ENCODE data around the gene RHOBTB1. TPM values are rescaled to one million over a fixed set of nuclear protein-coding genes. Genes with fewer than 3 reads are reported as not detected.

The RHOBTB1 gene
- total RNA-seq, 1 experiment from 2014 or later = 0.77 TPM

DNA sequence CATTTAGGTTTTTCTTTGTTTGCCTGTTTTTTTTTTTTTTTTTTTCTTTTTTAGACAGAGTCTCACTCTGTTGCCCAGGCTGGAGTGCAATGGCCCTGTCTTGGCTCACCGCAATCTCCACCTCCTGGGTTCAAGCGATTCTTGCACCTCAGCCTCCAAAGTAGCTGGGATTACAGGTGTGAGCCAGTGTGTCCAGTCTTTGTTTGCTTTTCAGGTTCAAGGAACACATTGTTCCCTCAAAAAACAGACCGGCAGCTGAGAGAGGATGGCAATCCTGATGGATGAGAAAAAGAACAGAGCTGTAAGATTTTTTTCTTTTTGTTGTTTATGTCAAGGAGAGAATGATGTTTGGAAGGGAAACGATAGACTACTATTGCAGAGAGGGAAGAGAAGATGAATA, 23.3 kb upstream of the RHOBTB1 start:
- DNase-seq (ENCODE audit: low read depth, low spot score) (no peak), ATAC-seq (no peak)
- no peak overlapping the region for H3K27ac ChIP-seq (ENCODE audit: low read length)
- no TSS peak for BruUV-seq (replicated peaks)
- peaks cover 2% of the 10 kb centered on the region; the same call in 1 of the 2 replicates for H3K27me3 ChIP-seq (ENCODE audit: control insufficient read depth, insufficient read depth, low read length)
- in situ Hi-C loops (cut with HindIII; ENCODE audit: low pct_unique_long_range_greater_than_20kb, low sequenced_read_pairs) (no loop called here), intact Hi-C loops (cut with micrococcal nuclease; ENCODE audit: unreplicated experiment) (no loop called here)
- H3K4me3 ChIP-seq (ENCODE audit: low read depth in 2 of 2, low read length in 2 of 2) = no peak overlapping the region
- no peaks in the 10 kb centered on the region for H3K36me3 ChIP-seq (ENCODE audit: control insufficient read depth, insufficient read depth, low read length)
- ChIA-PET CTCF (no interaction called here), POLR2A (no interaction called here)
- peaks cover 11% of the 10 kb centered on the region for H3K4me1 ChIP-seq (ENCODE audit: control insufficient read depth, insufficient read depth, low read length)
- TF ChIP-seq TCF7L2 (IDR thresholded peaks at IDR 0.05; ENCODE audit: low read depth, low read length) (no peak), POLR2AphosphoS5 (IDR thresholded peaks at IDR 0.05; ENCODE audit: low read depth, low read length) (no peak), SIN3A (IDR thresholded peaks at IDR 0.05; ENCODE audit: borderline replicate concordance, insufficient read depth, low read depth, low read length) (no peak)
- TF ChIP-seq, protein P1, sequence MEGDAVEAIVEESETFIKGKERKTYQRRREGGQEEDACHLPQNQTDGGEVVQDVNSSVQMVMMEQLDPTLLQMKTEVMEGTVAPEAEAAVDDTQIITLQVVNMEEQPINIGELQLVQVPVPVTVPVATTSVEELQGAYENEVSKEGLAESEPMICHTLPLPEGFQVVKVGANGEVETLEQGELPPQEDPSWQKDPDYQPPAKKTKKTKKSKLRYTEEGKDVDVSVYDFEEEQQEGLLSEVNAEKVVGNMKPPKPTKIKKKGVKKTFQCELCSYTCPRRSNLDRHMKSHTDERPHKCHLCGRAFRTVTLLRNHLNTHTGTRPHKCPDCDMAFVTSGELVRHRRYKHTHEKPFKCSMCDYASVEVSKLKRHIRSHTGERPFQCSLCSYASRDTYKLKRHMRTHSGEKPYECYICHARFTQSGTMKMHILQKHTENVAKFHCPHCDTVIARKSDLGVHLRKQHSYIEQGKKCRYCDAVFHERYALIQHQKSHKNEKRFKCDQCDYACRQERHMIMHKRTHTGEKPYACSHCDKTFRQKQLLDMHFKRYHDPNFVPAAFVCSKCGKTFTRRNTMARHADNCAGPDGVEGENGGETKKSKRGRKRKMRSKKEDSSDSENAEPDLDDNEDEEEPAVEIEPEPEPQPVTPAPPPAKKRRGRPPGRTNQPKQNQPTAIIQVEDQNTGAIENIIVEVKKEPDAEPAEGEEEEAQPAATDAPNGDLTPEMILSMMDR (IDR thresholded peaks at IDR 0.05) = no peak
- TF ChIP-seq, protein P2, sequence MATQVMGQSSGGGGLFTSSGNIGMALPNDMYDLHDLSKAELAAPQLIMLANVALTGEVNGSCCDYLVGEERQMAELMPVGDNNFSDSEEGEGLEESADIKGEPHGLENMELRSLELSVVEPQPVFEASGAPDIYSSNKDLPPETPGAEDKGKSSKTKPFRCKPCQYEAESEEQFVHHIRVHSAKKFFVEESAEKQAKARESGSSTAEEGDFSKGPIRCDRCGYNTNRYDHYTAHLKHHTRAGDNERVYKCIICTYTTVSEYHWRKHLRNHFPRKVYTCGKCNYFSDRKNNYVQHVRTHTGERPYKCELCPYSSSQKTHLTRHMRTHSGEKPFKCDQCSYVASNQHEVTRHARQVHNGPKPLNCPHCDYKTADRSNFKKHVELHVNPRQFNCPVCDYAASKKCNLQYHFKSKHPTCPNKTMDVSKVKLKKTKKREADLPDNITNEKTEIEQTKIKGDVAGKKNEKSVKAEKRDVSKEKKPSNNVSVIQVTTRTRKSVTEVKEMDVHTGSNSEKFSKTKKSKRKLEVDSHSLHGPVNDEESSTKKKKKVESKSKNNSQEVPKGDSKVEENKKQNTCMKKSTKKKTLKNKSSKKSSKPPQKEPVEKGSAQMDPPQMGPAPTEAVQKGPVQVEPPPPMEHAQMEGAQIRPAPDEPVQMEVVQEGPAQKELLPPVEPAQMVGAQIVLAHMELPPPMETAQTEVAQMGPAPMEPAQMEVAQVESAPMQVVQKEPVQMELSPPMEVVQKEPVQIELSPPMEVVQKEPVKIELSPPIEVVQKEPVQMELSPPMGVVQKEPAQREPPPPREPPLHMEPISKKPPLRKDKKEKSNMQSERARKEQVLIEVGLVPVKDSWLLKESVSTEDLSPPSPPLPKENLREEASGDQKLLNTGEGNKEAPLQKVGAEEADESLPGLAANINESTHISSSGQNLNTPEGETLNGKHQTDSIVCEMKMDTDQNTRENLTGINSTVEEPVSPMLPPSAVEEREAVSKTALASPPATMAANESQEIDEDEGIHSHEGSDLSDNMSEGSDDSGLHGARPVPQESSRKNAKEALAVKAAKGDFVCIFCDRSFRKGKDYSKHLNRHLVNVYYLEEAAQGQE (IDR thresholded peaks at IDR 0.05; ENCODE audit: insufficient read depth in 1 of 2, low read depth in 2 of 2, low read length in 1 of 2) = no peak
- no peaks in the 10 kb centered on the region for H3K9me3 ChIP-seq (ENCODE audit: control insufficient read depth, insufficient read depth, low read depth, low read length)

DNA sequence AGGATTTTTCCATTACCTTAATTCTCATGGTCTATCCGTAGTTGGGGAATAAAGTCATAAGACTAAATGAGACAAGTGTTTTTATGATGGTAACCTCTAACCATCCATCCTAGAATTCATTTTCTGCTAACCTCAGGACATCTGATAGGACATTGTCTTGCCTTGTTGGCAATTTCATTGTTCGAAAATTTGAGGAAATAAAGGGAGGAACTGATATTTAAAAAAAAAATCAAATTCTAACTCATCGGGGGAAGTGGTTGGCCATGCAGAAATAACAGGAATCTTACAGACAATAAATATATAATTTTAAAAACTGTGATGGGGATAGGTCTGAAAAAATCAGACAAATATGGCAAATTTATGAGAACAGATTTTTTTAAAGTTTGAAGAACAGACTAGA, 21.7 kb upstream of the RHOBTB1 start:
- Histone ChIP-seq H3K27ac (ENCODE audit: low read length) (no peak overlapping the region), H3K36me3 (ENCODE audit: control insufficient read depth, insufficient read depth, low read length) (no peaks in the 10 kb centered on the region), H3K4me3 (ENCODE audit: low read depth in 2 of 2, low read length in 2 of 2) (no peak overlapping the region), H3K9me3 (ENCODE audit: control insufficient read depth, insufficient read depth, low read depth, low read length) (no peaks in the 10 kb centered on the region), H3K27me3 (ENCODE audit: control insufficient read depth, insufficient read depth, low read length) (peaks cover 2% of the 10 kb centered on the region; the same call in 1 of the 2 replicates), H3K4me1 (ENCODE audit: control insufficient read depth, insufficient read depth, low read length) (peaks cover 11% of the 10 kb centered on the region)
- CTCF ChIA-PET = no interaction called here
- DNase-seq (ENCODE audit: low read depth, low spot score) = no peak
- TF ChIP-seq, protein P1 (IDR thresholded peaks at IDR 0.05) = no peak
- TF ChIP-seq POLR2AphosphoS5 (IDR thresholded peaks at IDR 0.05; ENCODE audit: low read depth, low read length) (no peak), TCF7L2 (IDR thresholded peaks at IDR 0.05; ENCODE audit: low read depth, low read length) (no peak)
- no peak for ATAC-seq
- POLR2A ChIA-PET = no interaction called here
- intact Hi-C loops (cut with micrococcal nuclease; ENCODE audit: unreplicated experiment) = no loop called here
- in situ Hi-C loops (cut with HindIII; ENCODE audit: low pct_unique_long_range_greater_than_20kb, low sequenced_read_pairs) = no loop called here
- BruUV-seq (replicated peaks) = no TSS peak

Data from Panc1 (cell line).